OCI-LY7 (cell line): ENCODE data around the gene TMEM259.

ENCODE experiments used
- EZH2phosphoT487 ChIP-seq: fragments of 200-600 bp; sonication (generic); IDR thresholded peaks from 2 replicates; pipeline ENCODE4 v1.6.1; 2018; ENCODE audit warnings: low read depth, borderline replicate concordance, mild to moderate bottlenecking, mixed run types, antibody characterized with exemption, low read length, moderate library complexity, mixed read lengths
- TF ChIP-seq, protein P1 (sequence below): fragments of 200-600 bp; sonication (generic); conservative IDR thresholded peaks from 2 replicates; pipeline ENCODE4 v1.5.1; 2014; ENCODE audit warnings: mild to moderate bottlenecking, antibody characterized with exemption, low read length, moderate library complexity, mixed read lengths

DNA sequence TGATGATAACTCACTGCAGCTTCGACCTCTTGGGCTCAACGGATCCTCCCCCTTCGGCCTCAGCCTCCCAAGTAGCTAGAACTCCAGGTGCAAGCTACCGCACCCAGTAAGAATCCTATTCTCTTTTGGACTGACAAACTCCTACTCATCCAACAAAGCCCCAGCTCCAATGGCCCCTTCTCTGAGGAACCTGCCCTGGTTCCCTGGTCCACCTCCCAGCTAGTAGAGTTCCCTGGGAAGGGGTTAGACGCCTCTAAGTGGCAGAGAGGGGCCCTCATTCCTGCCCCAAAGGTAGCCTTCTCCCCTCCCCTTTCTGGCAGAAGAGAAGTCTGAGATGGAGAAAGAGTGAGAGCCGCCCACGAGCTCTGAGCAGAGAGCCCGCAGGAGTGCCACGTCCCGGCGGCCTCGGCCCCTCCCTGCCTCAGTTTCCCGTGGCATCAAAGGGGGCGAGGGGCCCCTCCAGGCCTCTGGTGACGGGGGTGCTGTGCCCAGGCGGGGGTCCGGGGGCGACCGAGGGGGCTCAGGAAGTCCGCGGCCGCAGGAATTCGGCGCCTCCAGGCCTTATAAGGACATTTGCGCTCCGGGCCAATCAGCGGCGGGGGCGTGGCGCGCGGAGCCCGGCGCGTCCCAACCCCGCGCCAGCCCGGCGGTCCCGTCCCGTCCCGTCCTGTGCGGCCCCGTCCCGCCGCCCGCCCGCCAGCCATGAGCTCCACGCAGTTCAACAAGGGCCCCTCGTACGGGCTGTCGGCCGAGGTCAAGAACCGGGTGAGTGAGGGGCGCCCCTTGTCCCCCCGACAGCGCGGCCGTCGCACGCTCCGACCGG lies 5.2 kb upstream of the TMEM259 start, which contains the start of gene CNN2:
- TF ChIP-seq, protein P1, sequence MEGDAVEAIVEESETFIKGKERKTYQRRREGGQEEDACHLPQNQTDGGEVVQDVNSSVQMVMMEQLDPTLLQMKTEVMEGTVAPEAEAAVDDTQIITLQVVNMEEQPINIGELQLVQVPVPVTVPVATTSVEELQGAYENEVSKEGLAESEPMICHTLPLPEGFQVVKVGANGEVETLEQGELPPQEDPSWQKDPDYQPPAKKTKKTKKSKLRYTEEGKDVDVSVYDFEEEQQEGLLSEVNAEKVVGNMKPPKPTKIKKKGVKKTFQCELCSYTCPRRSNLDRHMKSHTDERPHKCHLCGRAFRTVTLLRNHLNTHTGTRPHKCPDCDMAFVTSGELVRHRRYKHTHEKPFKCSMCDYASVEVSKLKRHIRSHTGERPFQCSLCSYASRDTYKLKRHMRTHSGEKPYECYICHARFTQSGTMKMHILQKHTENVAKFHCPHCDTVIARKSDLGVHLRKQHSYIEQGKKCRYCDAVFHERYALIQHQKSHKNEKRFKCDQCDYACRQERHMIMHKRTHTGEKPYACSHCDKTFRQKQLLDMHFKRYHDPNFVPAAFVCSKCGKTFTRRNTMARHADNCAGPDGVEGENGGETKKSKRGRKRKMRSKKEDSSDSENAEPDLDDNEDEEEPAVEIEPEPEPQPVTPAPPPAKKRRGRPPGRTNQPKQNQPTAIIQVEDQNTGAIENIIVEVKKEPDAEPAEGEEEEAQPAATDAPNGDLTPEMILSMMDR: no peak
- no peak for TF ChIP-seq EZH2phosphoT487
